ENCODE results near the gene OPALIN.

The OPALIN gene

GRCh38 chr10:96371356-96371755 lies 12.6 kb upstream of the OPALIN start:
- no peak for DNase-seq

GRCh38 chr10:96370584-96371157 lies 11.9 kb upstream of the OPALIN start:
- DNase-seq, result no peak

GRCh38 chr10:96369890-96370583 lies 11.2 kb upstream of the OPALIN start:
- DNase-seq, result no peak

GRCh38 chr10:96368971-96369370 lies 10.2 kb upstream of the OPALIN start:
- DNase-seq, result no peak

GRCh38 chr10:96367470-96367869 lies 8.7 kb upstream of the OPALIN start:
- no peak for DNase-seq

GRCh38 chr10:96366508-96366907 lies 7.7 kb upstream of the OPALIN start:
- no peak for DNase-seq

GRCh38 chr10:96365571-96365970 lies 6.8 kb upstream of the OPALIN start:
- no peak for DNase-seq

- DNase-seq, result no peak
Measured at GRCh38 chr10:96360766-96361165, 2.0 kb upstream of the OPALIN start.

- no peak for DNase-seq
Measured at GRCh38 chr10:96360331-96360730, 1.5 kb upstream of the OPALIN start.

- DNase-seq, result no peak
Measured at GRCh38 chr10:96359616-96360015, 814 bp upstream of the OPALIN start.

- no peak for DNase-seq
Measured at GRCh38 chr10:96357038-96357620, 1.7 kb downstream of the OPALIN start.

- no peak for DNase-seq
Measured at GRCh38 chr10:96352582-96352981, 6.2 kb downstream of the OPALIN start.

- DNase-seq, result no peak
Measured at GRCh38 chr10:96352027-96352426, 6.8 kb downstream of the OPALIN start.

- no peak for DNase-seq
Measured at GRCh38 chr10:96346295-96346694, 12.5 kb downstream of the OPALIN start.

- no peak for DNase-seq
Measured at GRCh38 chr10:96345222-96345621, 13.6 kb downstream of the OPALIN start.

GRCh38 chr10:96344178-96344577 lies 14.6 kb downstream of the OPALIN start:
- no peak for DNase-seq

GRCh38 chr10:96342402-96342801 lies 16.4 kb downstream of the OPALIN start:
- DNase-seq, result no peak

- no peak for DNase-seq
Measured at GRCh38 chr10:96341219-96342182, 17.3 kb downstream of the OPALIN start.

GRCh38 chr10:96339956-96340904 lies 18.6 kb downstream of the OPALIN start:
- peak; percentile 0 for DNase-seq

GRCh38 chr10:96339383-96339782 lies 19.4 kb downstream of the OPALIN start:
- no peak for DNase-seq

- DNase-seq, result no peak
Measured at GRCh38 chr10:96338279-96338925, 20.4 kb downstream of the OPALIN start.

- DNase-seq, result no peak
Measured at GRCh38 chr10:96337106-96337505, 21.7 kb downstream of the OPALIN start.

Data from NCI-H524 treated with DMSO at 0.1 percent for 48 hours (cell line).